Measurements from ENCODE around the gene ZER1. TPM values are rescaled to one million over a fixed set of nuclear protein-coding genes. Genes with fewer than 3 reads are reported as not detected.
"Not testable (repeated sequence)": the region's sequence is repeated elsewhere in the genome, so short reads cannot be mapped to it uniquely, and the experiment has no call there.

ZER1 gene
- total RNA-seq, 2 donors from 2014 or later, result 25.7 to 41.9 TPM

DNA sequence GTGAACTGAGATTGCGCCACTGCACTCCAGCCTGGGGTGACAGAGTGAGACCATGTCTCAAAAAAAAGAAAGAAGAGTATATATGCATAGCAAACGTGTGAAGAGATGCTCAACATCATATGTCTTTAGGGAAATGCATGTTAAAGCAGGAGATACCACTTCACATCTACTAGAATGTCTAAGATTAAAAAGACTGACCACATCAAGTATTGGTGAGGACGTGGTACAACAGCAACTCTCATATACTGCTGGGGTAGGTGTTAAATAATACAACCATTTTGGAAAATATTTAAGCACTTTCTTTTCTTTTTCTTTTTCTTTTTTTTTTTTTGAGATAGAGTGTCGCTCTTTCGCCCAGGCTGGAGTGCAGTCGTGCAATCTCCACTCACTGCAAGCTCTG is 13.7 kb upstream of the ZER1 start:
- no peak overlapping the region for H3K4me3 ChIP-seq
- peaks cover 13% of the 10 kb centered on the region for H3K4me1 ChIP-seq
- no peaks in the 10 kb centered on the region for H3K27me3 ChIP-seq
- no peak overlapping the region for H3K27ac ChIP-seq
- intact Hi-C loops (cut with DNase I), result no loop called here
- TF ChIP-seq POLR2A (IDR thresholded peaks at IDR 0.05), result no peak
- TF ChIP-seq, protein P1, sequence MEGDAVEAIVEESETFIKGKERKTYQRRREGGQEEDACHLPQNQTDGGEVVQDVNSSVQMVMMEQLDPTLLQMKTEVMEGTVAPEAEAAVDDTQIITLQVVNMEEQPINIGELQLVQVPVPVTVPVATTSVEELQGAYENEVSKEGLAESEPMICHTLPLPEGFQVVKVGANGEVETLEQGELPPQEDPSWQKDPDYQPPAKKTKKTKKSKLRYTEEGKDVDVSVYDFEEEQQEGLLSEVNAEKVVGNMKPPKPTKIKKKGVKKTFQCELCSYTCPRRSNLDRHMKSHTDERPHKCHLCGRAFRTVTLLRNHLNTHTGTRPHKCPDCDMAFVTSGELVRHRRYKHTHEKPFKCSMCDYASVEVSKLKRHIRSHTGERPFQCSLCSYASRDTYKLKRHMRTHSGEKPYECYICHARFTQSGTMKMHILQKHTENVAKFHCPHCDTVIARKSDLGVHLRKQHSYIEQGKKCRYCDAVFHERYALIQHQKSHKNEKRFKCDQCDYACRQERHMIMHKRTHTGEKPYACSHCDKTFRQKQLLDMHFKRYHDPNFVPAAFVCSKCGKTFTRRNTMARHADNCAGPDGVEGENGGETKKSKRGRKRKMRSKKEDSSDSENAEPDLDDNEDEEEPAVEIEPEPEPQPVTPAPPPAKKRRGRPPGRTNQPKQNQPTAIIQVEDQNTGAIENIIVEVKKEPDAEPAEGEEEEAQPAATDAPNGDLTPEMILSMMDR (IDR thresholded peaks at IDR 0.05), result no peak
- ATAC-seq (no peak), DNase-seq (no peak)
- no peaks in the 10 kb centered on the region for H3K36me3 ChIP-seq (replicated peaks in 1 of 2; ENCODE audit: insufficient read depth in 1 of 2, low read depth in 2 of 2)
- WGBS, 2 donors, result 95% methylated on average over 6 of the region's 6 CpGs
- H3K9me3 ChIP-seq, result no peaks in the 10 kb centered on the region

DNA sequence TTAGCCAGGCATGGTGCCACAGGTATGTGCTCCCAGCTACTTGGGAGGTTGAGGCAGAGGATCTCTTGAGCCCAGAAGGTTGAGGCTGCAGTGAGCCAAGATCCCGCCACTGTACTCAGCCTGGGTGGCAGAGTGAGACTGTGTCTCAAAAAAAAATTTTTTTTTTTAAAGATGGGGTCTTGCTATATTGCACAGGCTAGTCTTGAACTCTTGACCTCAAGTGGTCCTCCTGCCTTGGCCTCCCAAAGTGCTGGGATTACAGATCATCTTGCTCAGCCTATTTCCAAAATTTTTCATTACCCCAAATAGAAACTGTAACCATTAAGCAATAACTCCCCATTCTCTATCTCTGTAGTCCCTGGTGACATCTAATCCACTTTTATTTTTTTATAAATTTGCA is 10.9 kb upstream of the ZER1 start:
- H3K4me1 ChIP-seq, result peaks cover 1% of the 10 kb centered on the region
- intact Hi-C loops (cut with DNase I), result no loop called here
- no peak for DNase-seq
- H3K4me3 ChIP-seq, result no peak overlapping the region
- no peaks in the 10 kb centered on the region for H3K27me3 ChIP-seq
- no peaks in the 10 kb centered on the region for H3K9me3 ChIP-seq
- ATAC-seq, result no peak
- no peak for TF ChIP-seq POLR2A (IDR thresholded peaks at IDR 0.05)
- TF ChIP-seq, protein P1 (IDR thresholded peaks at IDR 0.05), result no peak
- no peak overlapping the region for H3K27ac ChIP-seq
- WGBS, 2 donors, result 89 to 100% methylated on average over 1 of the region's 1 CpG
- no peaks in the 10 kb centered on the region for H3K36me3 ChIP-seq (replicated peaks in 1 of 2; ENCODE audit: insufficient read depth in 1 of 2, low read depth in 2 of 2)

DNA sequence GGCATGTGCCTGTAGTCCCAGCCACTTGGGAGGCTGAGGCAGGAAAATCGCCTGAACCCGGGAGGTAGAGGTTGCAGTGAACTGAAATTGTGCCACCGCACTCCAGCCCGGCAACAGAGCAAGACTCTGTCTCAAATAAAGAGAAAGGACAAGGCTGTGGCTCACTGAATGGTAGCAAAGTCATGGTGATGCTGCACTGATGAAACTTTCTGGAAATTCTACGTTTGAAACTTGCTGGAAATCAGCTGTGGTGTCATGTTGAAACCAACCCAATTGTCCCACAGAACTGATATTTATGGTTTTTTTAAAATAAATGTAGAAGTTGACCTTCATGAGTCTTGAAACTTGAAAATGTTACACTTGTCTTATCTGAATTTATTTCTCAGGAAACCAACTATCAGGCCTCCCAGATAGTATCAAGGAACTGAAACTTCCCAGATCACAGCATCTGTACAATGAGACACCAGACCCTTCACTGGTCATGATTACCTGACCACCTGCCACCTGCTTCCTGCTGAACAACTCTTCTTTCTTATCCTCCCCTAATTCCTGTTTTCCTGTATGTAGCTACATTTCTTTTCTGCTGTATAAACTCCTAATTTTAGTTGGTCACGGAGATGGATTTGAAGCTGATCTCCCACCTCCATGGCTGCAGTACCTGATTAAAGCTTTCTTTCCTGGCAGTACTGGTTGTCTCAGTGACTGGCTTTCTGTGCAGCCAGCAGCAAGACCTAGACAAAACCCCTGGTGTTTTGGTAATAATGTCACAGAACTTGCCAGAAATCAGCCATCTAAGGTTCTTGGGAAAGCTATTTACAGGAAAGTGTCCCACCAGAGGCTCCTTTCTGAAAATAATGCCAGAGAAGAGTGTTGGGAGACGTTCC is 9.7 kb upstream of the ZER1 start:
- H3K4me3 ChIP-seq, result no peak overlapping the region
- no peaks in the 10 kb centered on the region for H3K4me1 ChIP-seq
- DNase-seq (no peak), ATAC-seq (no peak)
- no peaks in the 10 kb centered on the region for H3K9me3 ChIP-seq
- intact Hi-C loops (cut with DNase I), result no loop called here
- no peak overlapping the region for H3K27ac ChIP-seq
- H3K27me3 ChIP-seq, result no peaks in the 10 kb centered on the region
- no peaks in the 10 kb centered on the region for H3K36me3 ChIP-seq (replicated peaks in 1 of 2; ENCODE audit: insufficient read depth in 1 of 2, low read depth in 2 of 2)
- TF ChIP-seq, protein P1 (IDR thresholded peaks at IDR 0.05), result no peak
- TF ChIP-seq POLR2A (IDR thresholded peaks at IDR 0.05), result no peak
- 63 to 72% methylated on average over 7 of the region's 7 CpGs for WGBS, 2 donors

DNA sequence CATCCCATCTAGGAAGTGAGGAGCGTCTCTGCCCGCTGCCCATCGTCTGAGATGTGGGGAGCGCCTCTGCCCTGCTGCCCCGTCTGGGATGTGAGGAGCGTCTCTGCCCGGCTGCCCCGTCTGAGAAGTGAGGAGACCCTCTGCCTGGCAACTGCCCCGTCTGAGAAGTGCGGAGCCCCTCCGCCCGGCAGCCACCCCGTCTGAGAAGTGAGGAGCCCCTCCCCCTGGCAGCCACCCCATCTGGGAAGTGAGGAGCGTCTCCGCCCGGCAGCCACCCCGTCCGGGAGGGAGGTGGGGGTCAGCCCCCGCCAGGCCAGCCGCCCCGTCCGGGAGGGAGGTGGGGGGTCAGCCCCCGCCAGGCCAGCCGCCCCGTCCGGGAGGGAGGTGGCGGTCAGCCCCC is 8.4 kb upstream of the ZER1 start:
- intact Hi-C loops (cut with DNase I), result not testable (repeated sequence)

DNA sequence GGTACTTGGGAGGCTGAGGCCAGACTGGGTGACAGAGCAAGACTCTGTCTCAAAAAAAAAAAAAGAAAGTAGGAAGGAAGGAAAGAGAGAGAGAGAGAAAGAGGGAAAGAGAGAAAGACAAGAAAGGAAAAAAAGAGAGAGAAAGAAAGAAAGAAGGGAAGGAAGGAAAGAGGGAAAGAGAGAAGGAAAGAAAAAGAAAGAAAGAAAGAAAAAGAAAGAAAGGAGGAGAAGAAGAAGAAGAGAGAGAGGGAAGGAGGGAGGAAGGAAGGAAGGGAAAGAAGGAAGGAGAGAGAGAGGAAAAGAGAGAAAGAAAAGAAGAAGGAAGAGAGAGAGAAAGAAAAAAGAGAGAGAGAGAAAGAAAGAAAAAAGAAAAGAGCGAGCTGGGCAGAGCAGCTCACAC is 3.1 kb upstream of the ZER1 start:
- peaks cover 22% of the 10 kb centered on the region for H3K4me1 ChIP-seq
- DNase-seq, result no peak
- no peak overlapping the region for H3K27ac ChIP-seq
- H3K4me3 ChIP-seq, result no peak overlapping the region
- no peaks in the 10 kb centered on the region for H3K27me3 ChIP-seq
- intact Hi-C loops (cut with DNase I), result no loop called here
- no peaks in the 10 kb centered on the region for H3K36me3 ChIP-seq (replicated peaks in 1 of 2; ENCODE audit: insufficient read depth in 1 of 2, low read depth in 2 of 2)
- WGBS, 2 donors, result 100% methylated on average over 1 of the region's 1 CpG
- TF ChIP-seq, protein P1 (IDR thresholded peaks at IDR 0.05), result no peak
- no peak for TF ChIP-seq POLR2A (IDR thresholded peaks at IDR 0.05)
- no peak for ATAC-seq
- H3K9me3 ChIP-seq, result no peaks in the 10 kb centered on the region

More for the DNA sequence above, 8.4 kb upstream of the ZER1 start:
- H3K4me3 ChIP-seq; H3K27ac ChIP-seq; H3K36me3 ChIP-seq (replicated peaks in 1 of 2; ENCODE audit: insufficient read depth in 1 of 2, low read depth in 2 of 2); H3K4me1 ChIP-seq; H3K27me3 ChIP-seq; DNase-seq; ATAC-seq; H3K9me3 ChIP-seq: not testable (repeated sequence)
- 91% methylated on average over 10 of the region's 27 CpGs; no CpG with 5 or more reads in 1 of the 2 donors for WGBS, 2 donors

All from body of pancreas (tissue), 4 donors.